Chondrocyte (in vitro differentiated cells): ENCODE measurements around the gene ARHGAP31. TPM values are rescaled to one million over a fixed set of nuclear protein-coding genes. Genes with fewer than 3 reads are reported as not detected.
A peak's percentile ranks its signal among the peaks of the same experiment; 100 is the strongest.

ENCODE experiments used
- DNase-seq: peaks from one replicate; pipeline ENCODE4 v3.0.0; 2021; ENCODE audit warnings: mixed read lengths, low spot score
- H3K27ac Mint-ChIP-seq: one replicate; pipeline ENCODE4 v1.8.0; 2021; ENCODE audit warnings: mild to moderate bottlenecking, moderate library complexity, mixed read lengths; ENCODE audit not compliant: unreplicated experiment
- H3K27me3 Mint-ChIP-seq: 2 replicates; pipeline ENCODE4 v1.8.0; 2021; ENCODE audit warnings: low read depth, mixed read lengths
- H3K36me3 Mint-ChIP-seq: 2 replicates; pipeline ENCODE4 v1.8.0; 2021; ENCODE audit warnings: low read depth, mixed read lengths
- H3K4me1 Mint-ChIP-seq: 2 replicates; pipeline ENCODE4 v1.8.0; 2021; ENCODE audit warnings: low read depth, mild to moderate bottlenecking, mixed read lengths
- H3K4me3 Mint-ChIP-seq: one replicate; pipeline ENCODE4 v1.8.0; 2021; ENCODE audit warnings: mild to moderate bottlenecking, moderate library complexity, mixed read lengths; ENCODE audit not compliant: unreplicated experiment
- H3K9me3 Mint-ChIP-seq: 2 replicates; pipeline ENCODE4 v1.8.0; 2021; ENCODE audit warnings: low read depth, mixed read lengths
- total RNA-seq: library from RNA; stranded (reverse); gene quantifications from 3 replicates; pipeline ENCODE4 v1.2.1, GENCODE V29; 2021
- TF ChIP-seq, protein P1 (sequence below): fragments of 200-600 bp; sonication (generic); IDR thresholded peaks from 2 replicates; pipeline ENCODE4 v1.5.0; 2021; ENCODE audit warnings: antibody characterized with exemption, mild to moderate bottlenecking, moderate library complexity

The ARHGAP31 gene
- total RNA-seq, 1 donor from 2014 or later = 35.2 TPM

DNA sequence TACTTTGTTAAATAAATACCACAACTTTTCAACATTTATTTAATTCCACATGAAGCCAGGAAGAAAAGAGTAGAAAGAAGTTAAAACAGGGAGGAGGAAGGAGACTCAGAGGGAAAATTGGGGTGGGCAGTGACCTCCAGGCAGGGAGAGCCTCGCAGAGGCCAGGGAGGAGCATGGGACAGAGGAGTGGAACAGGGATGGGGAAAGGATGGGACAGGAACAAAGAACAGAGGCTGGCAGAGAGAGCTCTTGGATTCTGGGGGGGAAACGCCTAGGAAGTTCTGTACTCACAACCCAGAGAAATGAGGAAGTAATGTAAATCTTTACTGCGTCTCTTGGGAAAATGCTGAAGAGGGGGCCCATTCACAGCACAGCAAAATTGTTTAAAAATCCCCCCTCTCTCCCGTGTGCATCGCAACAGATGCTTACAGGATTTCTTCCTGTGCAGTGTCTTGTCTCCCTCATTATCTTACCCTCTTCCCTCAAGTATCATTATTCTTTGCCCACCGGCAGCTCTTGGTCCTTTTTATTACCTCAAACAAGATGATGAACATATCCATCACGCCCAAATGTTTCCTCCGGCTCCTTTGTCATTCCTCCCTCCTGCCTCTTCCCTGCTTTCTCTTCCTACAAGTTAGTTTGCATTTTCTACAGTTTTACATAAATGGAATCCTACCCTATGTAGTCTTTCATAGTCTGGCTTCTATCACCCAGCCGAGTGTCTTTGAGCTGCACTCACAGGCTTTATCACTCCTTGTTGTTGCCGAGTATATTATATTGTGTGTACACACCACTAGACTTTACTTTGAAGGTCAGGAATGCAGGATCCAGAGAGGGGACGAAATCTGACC, 65.5 kb downstream of the ARHGAP31 start:
- Mint-ChIP-seq H3K27ac (peak overlapping the region; percentile 5), H3K27me3 (no peaks in the 10 kb centered on the region), H3K4me1 (peaks cover 27% of the 10 kb centered on the region), H3K4me3 (no peak overlapping the region), H3K36me3 (no peaks in the 10 kb centered on the region), H3K9me3 (no peaks in the 10 kb centered on the region)
- DNase-seq = no peak
- TF ChIP-seq, protein P1, sequence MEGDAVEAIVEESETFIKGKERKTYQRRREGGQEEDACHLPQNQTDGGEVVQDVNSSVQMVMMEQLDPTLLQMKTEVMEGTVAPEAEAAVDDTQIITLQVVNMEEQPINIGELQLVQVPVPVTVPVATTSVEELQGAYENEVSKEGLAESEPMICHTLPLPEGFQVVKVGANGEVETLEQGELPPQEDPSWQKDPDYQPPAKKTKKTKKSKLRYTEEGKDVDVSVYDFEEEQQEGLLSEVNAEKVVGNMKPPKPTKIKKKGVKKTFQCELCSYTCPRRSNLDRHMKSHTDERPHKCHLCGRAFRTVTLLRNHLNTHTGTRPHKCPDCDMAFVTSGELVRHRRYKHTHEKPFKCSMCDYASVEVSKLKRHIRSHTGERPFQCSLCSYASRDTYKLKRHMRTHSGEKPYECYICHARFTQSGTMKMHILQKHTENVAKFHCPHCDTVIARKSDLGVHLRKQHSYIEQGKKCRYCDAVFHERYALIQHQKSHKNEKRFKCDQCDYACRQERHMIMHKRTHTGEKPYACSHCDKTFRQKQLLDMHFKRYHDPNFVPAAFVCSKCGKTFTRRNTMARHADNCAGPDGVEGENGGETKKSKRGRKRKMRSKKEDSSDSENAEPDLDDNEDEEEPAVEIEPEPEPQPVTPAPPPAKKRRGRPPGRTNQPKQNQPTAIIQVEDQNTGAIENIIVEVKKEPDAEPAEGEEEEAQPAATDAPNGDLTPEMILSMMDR = no peak

DNA sequence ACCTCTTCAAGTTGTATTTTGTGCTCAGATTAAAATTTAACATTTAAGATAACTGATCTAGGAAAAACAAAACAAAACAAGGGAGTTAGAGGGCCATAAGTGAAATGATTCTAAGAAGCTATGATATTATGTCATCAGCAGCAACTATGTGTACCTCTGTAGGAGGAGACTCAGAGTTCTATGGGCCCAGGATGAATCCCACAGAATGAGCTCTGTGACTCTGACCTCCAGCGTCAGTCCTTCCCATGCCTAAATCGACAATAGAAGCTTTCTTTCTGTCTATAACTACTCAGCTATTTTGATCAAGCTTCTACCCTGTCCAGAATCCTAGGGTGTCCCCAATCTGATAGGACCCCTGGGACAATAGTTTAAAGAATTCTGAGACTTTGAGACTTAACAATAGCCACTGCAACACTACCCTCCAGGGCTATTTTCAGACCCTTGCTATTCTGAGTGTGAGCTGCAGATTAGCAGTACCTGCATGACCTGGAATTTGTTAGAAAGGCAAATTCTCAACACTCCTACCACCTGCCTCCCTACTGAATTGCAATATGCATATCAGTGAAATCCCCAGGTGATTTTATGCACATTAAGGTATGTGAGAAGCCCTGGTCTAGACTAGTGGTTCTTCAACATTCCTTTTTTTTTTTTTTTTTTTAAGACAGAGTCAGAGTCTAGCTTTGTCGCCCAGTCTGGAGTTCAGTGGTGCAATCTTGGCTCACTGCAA, 66.7 kb downstream of the ARHGAP31 start:
- no peaks in the 10 kb centered on the region for H3K36me3 Mint-ChIP-seq
- no peak for DNase-seq
- H3K9me3 Mint-ChIP-seq = no peaks in the 10 kb centered on the region
- no peak overlapping the region for H3K4me3 Mint-ChIP-seq
- no peak overlapping the region for H3K27ac Mint-ChIP-seq
- H3K27me3 Mint-ChIP-seq = no peaks in the 10 kb centered on the region
- TF ChIP-seq, protein P1 = no peak
- peaks cover 31% of the 10 kb centered on the region for H3K4me1 Mint-ChIP-seq

DNA sequence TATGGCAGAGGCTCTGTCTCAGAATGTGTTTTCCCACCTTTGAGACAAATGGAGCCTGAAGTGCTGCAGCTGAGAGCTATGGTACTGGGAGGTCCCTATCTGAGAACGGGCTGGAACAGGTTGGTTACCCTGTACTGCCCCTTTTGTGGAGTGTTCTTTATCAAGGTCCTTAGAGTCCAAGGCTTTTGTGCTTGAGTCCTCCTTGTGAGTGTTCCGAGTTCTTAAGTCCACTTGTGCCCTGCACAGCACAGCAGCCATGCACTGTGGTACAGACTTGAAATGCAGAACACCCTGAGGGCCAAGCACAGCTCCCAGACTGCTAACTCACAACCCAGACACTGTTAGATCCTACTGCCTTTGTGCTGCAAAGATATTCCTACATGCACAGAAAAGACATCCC, 67.8 kb downstream of the ARHGAP31 start:
- TF ChIP-seq, protein P1 = no peak
- no peaks in the 10 kb centered on the region for H3K36me3 Mint-ChIP-seq
- DNase-seq = no peak
- no peak overlapping the region for H3K4me3 Mint-ChIP-seq
- no peak overlapping the region for H3K27ac Mint-ChIP-seq
- peaks cover 27% of the 10 kb centered on the region for H3K4me1 Mint-ChIP-seq
- no peaks in the 10 kb centered on the region for H3K27me3 Mint-ChIP-seq
- no peaks in the 10 kb centered on the region for H3K9me3 Mint-ChIP-seq

DNA sequence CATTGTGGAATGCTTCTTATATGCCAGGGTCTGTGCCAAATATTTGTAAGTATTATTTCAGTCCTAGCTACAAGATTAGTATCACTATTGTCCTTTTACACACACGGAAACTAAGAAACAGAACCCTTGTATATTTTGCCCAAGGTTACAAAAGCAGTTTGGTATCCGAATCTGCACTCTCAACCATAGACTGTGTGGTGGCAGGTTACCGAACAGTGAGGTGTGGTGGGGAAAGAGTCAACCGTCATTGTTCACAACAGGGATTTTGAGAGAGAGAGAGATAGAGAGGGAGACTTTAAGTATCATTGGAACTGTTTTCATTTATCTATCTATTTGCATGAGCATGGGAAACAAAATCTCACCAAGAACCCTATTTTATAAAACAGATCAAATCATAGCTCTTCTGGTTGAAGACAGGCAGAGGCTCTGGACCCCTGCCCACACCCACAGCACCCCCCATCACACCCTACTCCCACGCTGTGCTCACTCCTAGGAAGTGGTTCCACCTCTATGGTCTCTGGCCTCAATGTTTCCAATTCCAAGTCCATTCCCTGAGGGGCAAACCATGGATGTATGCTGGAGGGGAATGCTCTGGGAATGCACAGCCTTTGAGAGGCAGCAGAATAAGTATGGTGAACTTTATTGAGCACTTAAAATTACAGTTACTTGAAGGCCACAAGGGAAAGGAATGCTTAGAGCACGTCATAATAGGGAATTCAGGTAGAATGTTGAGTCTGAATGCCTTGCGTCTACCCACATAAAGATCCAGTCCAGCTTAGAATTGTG, 69.0 kb downstream of the ARHGAP31 start:
- Mint-ChIP-seq H3K27ac (no peak overlapping the region), H3K4me1 (peaks cover 24% of the 10 kb centered on the region)
- no peak for DNase-seq

More for the DNA sequence above, 69.0 kb downstream of the ARHGAP31 start:
- H3K4me3 Mint-ChIP-seq = no peak overlapping the region
- TF ChIP-seq, protein P1 = no peak
- no peaks in the 10 kb centered on the region for H3K36me3 Mint-ChIP-seq
- H3K27me3 Mint-ChIP-seq = no peaks in the 10 kb centered on the region
- H3K9me3 Mint-ChIP-seq = no peaks in the 10 kb centered on the region
